ENCODE data around the gene SGCD. TPM values are rescaled to one million over a fixed set of nuclear protein-coding genes. Genes with fewer than 3 reads are reported as not detected.

SGCD gene
- total RNA-seq, 1 experiment from 2014 or later, result not detected

DNA sequence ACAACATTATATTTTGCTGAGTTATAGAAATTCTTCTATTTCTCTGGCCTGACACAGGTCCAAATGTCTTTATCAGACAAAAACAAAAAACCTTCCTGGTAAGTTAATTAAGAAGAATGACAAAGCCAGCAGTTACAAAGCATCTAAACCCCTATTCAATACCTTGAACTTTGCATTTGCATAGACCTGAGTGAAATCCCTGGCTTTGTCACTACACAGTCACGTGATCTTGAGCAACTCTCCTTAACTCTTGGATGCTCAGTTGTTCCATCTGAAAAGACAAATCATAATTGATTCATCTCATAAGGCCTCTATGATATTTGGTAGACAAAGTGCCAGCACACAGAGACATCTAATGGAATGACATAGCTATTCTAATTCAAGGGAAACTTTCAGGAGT, 356.5 kb downstream of the SGCD start:
- no peak for ATAC-seq
- no peak overlapping the region for H3K27ac ChIP-seq (ENCODE audit: low read length)

DNA sequence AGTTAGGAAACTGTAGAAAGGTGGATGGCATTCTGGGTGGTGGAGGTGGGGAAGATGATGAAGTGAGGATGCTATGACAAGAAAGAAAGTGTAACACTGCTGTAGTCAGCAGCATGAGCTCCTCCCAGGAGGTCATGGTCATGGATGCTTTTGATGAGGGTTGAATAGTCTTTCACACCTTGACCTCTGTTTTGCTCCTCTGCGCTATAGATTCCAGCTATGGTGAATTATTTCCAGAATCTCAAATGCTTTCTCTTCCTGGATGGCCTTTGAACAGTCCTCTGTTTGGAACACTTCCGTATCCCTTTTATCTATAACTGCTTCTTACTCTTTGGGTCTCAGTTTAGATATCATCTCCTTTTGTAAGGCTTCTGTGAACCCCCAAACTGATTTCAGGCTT, 357.3 kb downstream of the SGCD start:
- no peaks in the 10 kb centered on the region for H3K9me3 ChIP-seq (ENCODE audit: control insufficient read depth, insufficient read depth, low read depth, low read length)
- H3K27ac ChIP-seq (ENCODE audit: low read length), result no peak overlapping the region
- ChIA-PET POLR2A (no interaction called here), CTCF (no interaction called here)
- H3K4me3 ChIP-seq (ENCODE audit: low read depth in 2 of 2, low read length in 2 of 2), result no peak overlapping the region
- TF ChIP-seq TCF7L2 (IDR thresholded peaks at IDR 0.05; ENCODE audit: low read depth, low read length), result no peak
- TF ChIP-seq, protein P1, sequence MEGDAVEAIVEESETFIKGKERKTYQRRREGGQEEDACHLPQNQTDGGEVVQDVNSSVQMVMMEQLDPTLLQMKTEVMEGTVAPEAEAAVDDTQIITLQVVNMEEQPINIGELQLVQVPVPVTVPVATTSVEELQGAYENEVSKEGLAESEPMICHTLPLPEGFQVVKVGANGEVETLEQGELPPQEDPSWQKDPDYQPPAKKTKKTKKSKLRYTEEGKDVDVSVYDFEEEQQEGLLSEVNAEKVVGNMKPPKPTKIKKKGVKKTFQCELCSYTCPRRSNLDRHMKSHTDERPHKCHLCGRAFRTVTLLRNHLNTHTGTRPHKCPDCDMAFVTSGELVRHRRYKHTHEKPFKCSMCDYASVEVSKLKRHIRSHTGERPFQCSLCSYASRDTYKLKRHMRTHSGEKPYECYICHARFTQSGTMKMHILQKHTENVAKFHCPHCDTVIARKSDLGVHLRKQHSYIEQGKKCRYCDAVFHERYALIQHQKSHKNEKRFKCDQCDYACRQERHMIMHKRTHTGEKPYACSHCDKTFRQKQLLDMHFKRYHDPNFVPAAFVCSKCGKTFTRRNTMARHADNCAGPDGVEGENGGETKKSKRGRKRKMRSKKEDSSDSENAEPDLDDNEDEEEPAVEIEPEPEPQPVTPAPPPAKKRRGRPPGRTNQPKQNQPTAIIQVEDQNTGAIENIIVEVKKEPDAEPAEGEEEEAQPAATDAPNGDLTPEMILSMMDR (IDR thresholded peaks at IDR 0.05), result no peak
- TF ChIP-seq POLR2AphosphoS5 (IDR thresholded peaks at IDR 0.05; ENCODE audit: low read depth, low read length), result no peak
- TF ChIP-seq SIN3A (IDR thresholded peaks at IDR 0.05; ENCODE audit: borderline replicate concordance, insufficient read depth, low read depth, low read length), result no peak
- no TSS peak for BruUV-seq (replicated peaks)
- in situ Hi-C loops (cut with HindIII; ENCODE audit: low pct_unique_long_range_greater_than_20kb, low sequenced_read_pairs) (no loop called here), intact Hi-C loops (cut with micrococcal nuclease; ENCODE audit: unreplicated experiment) (no loop called here)
- no peaks in the 10 kb centered on the region for H3K4me1 ChIP-seq (ENCODE audit: control insufficient read depth, insufficient read depth, low read length)
- DNase-seq (ENCODE audit: low read depth, low spot score) (no peak), ATAC-seq (no peak)
- no peaks in the 10 kb centered on the region for H3K36me3 ChIP-seq (ENCODE audit: control insufficient read depth, insufficient read depth, low read length)
- H3K27me3 ChIP-seq (ENCODE audit: control insufficient read depth, insufficient read depth, low read length), result no peaks in the 10 kb centered on the region

More for the DNA sequence above, 356.5 kb downstream of the SGCD start:
- intact Hi-C loops (cut with micrococcal nuclease; ENCODE audit: unreplicated experiment) (no loop called here), in situ Hi-C loops (cut with HindIII; ENCODE audit: low pct_unique_long_range_greater_than_20kb, low sequenced_read_pairs) (no loop called here)
- Histone ChIP-seq H3K36me3 (ENCODE audit: control insufficient read depth, insufficient read depth, low read length) (no peaks in the 10 kb centered on the region), H3K9me3 (ENCODE audit: control insufficient read depth, insufficient read depth, low read depth, low read length) (no peaks in the 10 kb centered on the region), H3K4me1 (ENCODE audit: control insufficient read depth, insufficient read depth, low read length) (no peaks in the 10 kb centered on the region), H3K27me3 (ENCODE audit: control insufficient read depth, insufficient read depth, low read length) (no peaks in the 10 kb centered on the region), H3K4me3 (ENCODE audit: low read depth in 2 of 2, low read length in 2 of 2) (no peak overlapping the region)
- ChIA-PET POLR2A (no interaction called here), CTCF (no interaction called here)
- no TSS peak for BruUV-seq (replicated peaks)
- no peak for TF ChIP-seq TCF7L2 (IDR thresholded peaks at IDR 0.05; ENCODE audit: low read depth, low read length)
- TF ChIP-seq, protein P2, sequence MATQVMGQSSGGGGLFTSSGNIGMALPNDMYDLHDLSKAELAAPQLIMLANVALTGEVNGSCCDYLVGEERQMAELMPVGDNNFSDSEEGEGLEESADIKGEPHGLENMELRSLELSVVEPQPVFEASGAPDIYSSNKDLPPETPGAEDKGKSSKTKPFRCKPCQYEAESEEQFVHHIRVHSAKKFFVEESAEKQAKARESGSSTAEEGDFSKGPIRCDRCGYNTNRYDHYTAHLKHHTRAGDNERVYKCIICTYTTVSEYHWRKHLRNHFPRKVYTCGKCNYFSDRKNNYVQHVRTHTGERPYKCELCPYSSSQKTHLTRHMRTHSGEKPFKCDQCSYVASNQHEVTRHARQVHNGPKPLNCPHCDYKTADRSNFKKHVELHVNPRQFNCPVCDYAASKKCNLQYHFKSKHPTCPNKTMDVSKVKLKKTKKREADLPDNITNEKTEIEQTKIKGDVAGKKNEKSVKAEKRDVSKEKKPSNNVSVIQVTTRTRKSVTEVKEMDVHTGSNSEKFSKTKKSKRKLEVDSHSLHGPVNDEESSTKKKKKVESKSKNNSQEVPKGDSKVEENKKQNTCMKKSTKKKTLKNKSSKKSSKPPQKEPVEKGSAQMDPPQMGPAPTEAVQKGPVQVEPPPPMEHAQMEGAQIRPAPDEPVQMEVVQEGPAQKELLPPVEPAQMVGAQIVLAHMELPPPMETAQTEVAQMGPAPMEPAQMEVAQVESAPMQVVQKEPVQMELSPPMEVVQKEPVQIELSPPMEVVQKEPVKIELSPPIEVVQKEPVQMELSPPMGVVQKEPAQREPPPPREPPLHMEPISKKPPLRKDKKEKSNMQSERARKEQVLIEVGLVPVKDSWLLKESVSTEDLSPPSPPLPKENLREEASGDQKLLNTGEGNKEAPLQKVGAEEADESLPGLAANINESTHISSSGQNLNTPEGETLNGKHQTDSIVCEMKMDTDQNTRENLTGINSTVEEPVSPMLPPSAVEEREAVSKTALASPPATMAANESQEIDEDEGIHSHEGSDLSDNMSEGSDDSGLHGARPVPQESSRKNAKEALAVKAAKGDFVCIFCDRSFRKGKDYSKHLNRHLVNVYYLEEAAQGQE (IDR thresholded peaks at IDR 0.05; ENCODE audit: insufficient read depth in 1 of 2, low read depth in 2 of 2, low read length in 1 of 2), result no peak
- TF ChIP-seq SIN3A (IDR thresholded peaks at IDR 0.05; ENCODE audit: borderline replicate concordance, insufficient read depth, low read depth, low read length), result no peak
- TF ChIP-seq POLR2AphosphoS5 (IDR thresholded peaks at IDR 0.05; ENCODE audit: low read depth, low read length), result no peak
- TF ChIP-seq, protein P1 (IDR thresholded peaks at IDR 0.05), result no peak
- no peak for DNase-seq (ENCODE audit: low read depth, low spot score)

All from Panc1 (cell line).